Stimulated activated naive B cell treated with anti-CD40 and anti-IgM and Interleukin-4, amounts not matched to agents 10 μg/mL and 1 μg/mL and 100 μg/mL, for 72 hours (primary cell): Measurements from ENCODE around the gene PKN1.
A peak's percentile ranks its signal among the peaks of the same experiment; 100 is the strongest.

Experiments
- ATAC-seq, 2 donors: fragments of 150-1000 bp; cut with Tn5 transposase; replicated peaks; 2 replicates each; pipeline ENCODE4 v1.10.0; 2021; ENCODE audit warnings: moderate library complexity in 1 of 2
- DNase-seq: peaks from one replicate; pipeline ENCODE4 v3.0.0; 2021
- H3K27ac Mint-ChIP-seq: one replicate; pipeline ENCODE4 v1.8.0; 2022; ENCODE audit warnings: mild to moderate bottlenecking, mixed read lengths
- H3K27me3 Mint-ChIP-seq, 2 donors: one replicate each; pipeline ENCODE4 v1.8.0; 2022; ENCODE audit warnings: mixed read lengths in 2 of 2
- H3K36me3 Mint-ChIP-seq, 2 donors: one replicate each; pipeline ENCODE4 v1.8.0; 2022; ENCODE audit warnings: mixed read lengths in 2 of 2, mild to moderate bottlenecking in 1 of 2
- H3K4me1 Mint-ChIP-seq, 2 donors: one replicate each; pipeline ENCODE4 v1.8.0; 2022; ENCODE audit warnings: mixed read lengths in 2 of 2, mild to moderate bottlenecking in 1 of 2
- H3K4me3 Mint-ChIP-seq, 2 donors: one replicate each; pipeline ENCODE4 v1.8.0; 2022; ENCODE audit warnings: mild to moderate bottlenecking in 2 of 2, mixed read lengths in 2 of 2, moderate library complexity in 1 of 2
- H3K9me3 Mint-ChIP-seq, 2 donors: one replicate each; pipeline ENCODE4 v1.8.0; 2022; ENCODE audit warnings: mixed read lengths in 2 of 2, mild to moderate bottlenecking in 1 of 2

The PKN1 gene

DNA sequence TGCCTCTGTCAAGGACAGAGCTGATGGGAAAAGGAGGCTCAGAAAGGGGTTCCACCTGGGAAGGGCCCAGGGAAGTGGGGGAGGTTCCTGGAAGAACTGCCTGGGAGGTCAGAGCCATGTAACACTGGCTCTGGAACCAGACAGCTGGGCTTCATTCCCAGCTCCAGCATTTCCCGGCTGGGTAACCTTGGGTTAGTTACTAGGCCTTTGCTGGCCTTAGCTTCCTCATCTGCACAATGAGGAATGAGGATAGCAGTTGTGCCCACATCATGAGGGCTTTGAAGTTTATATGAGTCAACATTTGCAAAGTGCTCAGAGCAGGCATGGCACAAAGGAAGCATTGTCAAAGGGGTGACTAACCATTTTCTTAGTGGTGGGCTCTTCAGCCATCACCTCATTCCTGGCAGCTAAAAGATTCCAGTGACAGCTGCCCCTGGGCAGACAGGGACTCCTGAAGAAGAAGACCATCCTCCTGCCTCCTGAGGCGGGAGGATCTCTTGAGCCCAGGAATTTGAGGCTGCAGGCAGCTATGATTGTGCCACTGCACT lies 86.8 kb downstream of the PKN1 start:
- DNase-seq (no peak), ATAC-seq (no peak)
- Mint-ChIP-seq H3K4me1 (peaks cover 36 to 58% of the 10 kb centered on the region in 2 donors), H3K4me3 (peak overlapping the region; percentile 94 to 95), H3K27ac (peak overlapping the region; percentile 99), H3K36me3 (peaks cover 21 to 27% of the 10 kb centered on the region in 2 donors), H3K27me3 (no peaks in the 10 kb centered on the region), H3K9me3 (no peaks in the 10 kb centered on the region)

DNA sequence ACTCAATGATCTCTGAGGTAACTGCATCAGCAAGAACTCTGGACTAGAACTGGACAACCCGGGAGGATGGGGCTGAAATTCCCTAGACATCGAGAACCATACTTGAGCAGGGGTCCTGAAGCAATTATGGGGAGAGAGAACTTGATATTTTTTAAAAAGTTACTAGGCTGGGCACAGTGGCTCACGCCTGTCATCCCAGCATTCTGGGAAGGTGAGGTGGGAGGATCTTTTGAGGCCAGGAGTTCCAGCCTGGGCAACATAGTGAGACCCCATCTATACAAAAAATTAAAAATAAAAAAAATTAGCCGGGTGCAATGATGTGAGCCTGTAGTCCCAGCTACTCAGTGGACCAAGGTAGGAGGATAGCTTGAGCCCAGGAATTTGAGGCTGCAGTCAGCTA lies 87.4 kb downstream of the PKN1 start:
- DNase-seq: no peak
- Mint-ChIP-seq H3K9me3 (no peaks in the 10 kb centered on the region), H3K4me1 (peaks cover 30 to 52% of the 10 kb centered on the region in 2 donors), H3K4me3 (no peak overlapping the region), H3K27ac (peak overlapping the region; percentile 31), H3K27me3 (no peaks in the 10 kb centered on the region), H3K36me3 (peaks cover 17 to 21% of the 10 kb centered on the region in 2 donors)
- no peak for ATAC-seq
